GM23338 (cell line): ENCODE results near the gene CDH23.

Source experiments
- CREB1 ChIP-seq: fragments of 250-450 bp; sonication (Bioruptor Pico); IDR thresholded peaks from 2 replicates; pipeline ENCODE4 v1.5.0; 2020; ENCODE audit warnings: low read depth, mild to moderate bottlenecking, moderate library complexity
- TF ChIP-seq, protein P1 (sequence below), 2 experiments: fragments of 200-600 bp in 1 of 2; sonication (generic) in 1 of 2; conservative IDR thresholded peaks; 2 replicates each; pipeline versions ENCODE4 v1.5.1 to v1.6.1; 2016 to 2017; ENCODE audit warnings: antibody characterized with exemption in 2 of 2, low read depth in 2 of 2, mild to moderate bottlenecking in 2 of 2, moderate library complexity in 1 of 2
- TF ChIP-seq, protein P2 (sequence below): IDR thresholded peaks from one replicate; pipeline ENCODE4 v1.6.1; 2018; ENCODE audit warnings: antibody characterized with exemption; ENCODE audit not compliant: unreplicated experiment

DNA sequence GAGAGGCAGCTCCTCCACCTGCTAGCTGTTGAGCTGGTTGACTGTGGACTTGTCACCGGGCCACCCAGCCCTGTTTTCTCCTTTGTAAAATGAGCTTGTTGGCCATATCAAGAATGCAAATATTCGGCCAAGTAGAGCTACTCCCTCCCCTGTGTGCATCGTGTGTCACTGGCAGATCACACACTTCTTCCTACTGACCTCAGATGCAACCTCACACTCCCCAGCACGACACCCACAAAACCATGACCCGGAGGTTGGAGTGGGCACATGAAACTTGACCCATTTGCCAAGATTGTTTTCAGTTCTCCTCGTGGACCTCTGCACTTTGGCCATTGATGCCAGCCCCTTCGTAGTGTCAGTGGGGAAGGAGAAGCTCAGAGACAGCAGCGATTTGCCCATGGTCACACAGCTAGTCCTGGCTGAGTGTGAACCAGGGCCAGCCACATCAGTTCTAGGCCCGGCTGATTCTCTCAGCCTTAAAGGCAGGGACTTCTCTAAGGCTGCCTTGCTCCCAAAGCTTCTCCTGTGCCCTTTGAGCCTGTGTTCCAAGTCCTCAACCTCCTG is 101.1 kb downstream of the CDH23 start:
- no peak for TF ChIP-seq CREB1
- TF ChIP-seq, protein P1, sequence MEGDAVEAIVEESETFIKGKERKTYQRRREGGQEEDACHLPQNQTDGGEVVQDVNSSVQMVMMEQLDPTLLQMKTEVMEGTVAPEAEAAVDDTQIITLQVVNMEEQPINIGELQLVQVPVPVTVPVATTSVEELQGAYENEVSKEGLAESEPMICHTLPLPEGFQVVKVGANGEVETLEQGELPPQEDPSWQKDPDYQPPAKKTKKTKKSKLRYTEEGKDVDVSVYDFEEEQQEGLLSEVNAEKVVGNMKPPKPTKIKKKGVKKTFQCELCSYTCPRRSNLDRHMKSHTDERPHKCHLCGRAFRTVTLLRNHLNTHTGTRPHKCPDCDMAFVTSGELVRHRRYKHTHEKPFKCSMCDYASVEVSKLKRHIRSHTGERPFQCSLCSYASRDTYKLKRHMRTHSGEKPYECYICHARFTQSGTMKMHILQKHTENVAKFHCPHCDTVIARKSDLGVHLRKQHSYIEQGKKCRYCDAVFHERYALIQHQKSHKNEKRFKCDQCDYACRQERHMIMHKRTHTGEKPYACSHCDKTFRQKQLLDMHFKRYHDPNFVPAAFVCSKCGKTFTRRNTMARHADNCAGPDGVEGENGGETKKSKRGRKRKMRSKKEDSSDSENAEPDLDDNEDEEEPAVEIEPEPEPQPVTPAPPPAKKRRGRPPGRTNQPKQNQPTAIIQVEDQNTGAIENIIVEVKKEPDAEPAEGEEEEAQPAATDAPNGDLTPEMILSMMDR (conservative IDR thresholded peaks at IDR 0.05; ENCODE audit: low read depth in 2 of 2): no peak
- TF ChIP-seq, protein P2, sequence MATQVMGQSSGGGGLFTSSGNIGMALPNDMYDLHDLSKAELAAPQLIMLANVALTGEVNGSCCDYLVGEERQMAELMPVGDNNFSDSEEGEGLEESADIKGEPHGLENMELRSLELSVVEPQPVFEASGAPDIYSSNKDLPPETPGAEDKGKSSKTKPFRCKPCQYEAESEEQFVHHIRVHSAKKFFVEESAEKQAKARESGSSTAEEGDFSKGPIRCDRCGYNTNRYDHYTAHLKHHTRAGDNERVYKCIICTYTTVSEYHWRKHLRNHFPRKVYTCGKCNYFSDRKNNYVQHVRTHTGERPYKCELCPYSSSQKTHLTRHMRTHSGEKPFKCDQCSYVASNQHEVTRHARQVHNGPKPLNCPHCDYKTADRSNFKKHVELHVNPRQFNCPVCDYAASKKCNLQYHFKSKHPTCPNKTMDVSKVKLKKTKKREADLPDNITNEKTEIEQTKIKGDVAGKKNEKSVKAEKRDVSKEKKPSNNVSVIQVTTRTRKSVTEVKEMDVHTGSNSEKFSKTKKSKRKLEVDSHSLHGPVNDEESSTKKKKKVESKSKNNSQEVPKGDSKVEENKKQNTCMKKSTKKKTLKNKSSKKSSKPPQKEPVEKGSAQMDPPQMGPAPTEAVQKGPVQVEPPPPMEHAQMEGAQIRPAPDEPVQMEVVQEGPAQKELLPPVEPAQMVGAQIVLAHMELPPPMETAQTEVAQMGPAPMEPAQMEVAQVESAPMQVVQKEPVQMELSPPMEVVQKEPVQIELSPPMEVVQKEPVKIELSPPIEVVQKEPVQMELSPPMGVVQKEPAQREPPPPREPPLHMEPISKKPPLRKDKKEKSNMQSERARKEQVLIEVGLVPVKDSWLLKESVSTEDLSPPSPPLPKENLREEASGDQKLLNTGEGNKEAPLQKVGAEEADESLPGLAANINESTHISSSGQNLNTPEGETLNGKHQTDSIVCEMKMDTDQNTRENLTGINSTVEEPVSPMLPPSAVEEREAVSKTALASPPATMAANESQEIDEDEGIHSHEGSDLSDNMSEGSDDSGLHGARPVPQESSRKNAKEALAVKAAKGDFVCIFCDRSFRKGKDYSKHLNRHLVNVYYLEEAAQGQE: no peak
